Right renal cortex interstitium (tissue), 3 donors: ENCODE results near the gene HDAC1. TPM values are rescaled to one million over a fixed set of nuclear protein-coding genes. Genes with fewer than 3 reads are reported as not detected.

Experiments used
- DNase-seq, 3 donors: peaks; one replicate each; pipeline ENCODE4 v3.0.0-alpha.2; 2013; ENCODE audit warnings: low read depth in 3 of 3, low spot score in 2 of 3
- polyA plus RNA-seq, 3 donors: library from polyadenylated mRNA; unstranded; fragments of 120-200 nt; gene quantifications; one replicate each; pipeline ENCODE4 v1.2.1, GENCODE V29; 2013; ENCODE audit not compliant: insufficient read length in 3 of 3

The HDAC1 gene
- polyA plus RNA-seq, 3 donors: 173 to 203 (median 193) TPM

DNA sequence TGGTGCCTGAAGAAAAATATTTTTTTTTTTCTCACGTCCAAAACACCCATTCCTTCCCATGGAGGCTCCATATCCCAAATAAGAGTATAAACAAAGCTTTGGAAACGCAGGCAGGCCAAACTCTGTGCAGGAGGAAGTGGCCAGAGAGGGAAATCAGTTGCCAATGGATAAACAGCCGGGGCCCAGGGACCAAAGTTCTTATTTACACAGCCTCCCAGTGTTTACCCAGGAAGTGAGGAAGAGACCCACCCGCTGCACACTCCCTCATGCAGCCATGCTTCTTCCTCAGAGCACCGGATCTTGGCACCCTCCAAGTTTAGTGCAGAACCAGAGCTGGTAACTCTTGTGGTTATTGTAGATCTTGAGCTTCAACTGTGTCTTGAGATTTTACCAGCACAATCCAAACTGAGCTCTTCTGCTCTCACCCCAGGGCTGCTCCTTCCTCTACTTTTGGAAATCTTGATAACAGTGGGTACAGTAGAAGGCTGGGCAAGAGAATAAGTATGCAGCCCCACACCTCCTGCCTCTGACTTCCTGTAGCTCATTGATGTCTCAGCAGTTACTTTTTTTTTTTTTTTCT is 29.9 kb downstream of the HDAC1 start:
- DNase-seq: no peak

DNA sequence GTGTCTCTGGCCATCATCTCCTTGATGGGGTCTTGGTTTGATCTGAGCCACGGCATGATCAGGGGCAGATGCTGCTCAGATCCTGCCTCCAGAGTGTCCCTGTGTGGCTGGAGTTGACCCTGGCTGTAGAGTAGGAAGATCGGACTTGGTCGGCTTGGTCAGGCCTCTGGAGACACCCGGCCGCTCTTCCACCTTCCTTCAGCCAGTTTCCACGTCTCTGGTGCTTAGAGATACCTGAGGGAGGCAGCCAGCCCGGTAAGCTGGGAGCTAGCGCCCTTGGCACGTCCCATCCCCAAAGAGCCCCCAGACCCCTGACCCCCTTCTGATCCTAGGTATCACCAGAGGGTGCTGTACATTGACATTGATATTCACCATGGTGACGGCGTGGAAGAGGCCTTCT is 35.3 kb downstream of the HDAC1 start:
- no peak for DNase-seq

DNA sequence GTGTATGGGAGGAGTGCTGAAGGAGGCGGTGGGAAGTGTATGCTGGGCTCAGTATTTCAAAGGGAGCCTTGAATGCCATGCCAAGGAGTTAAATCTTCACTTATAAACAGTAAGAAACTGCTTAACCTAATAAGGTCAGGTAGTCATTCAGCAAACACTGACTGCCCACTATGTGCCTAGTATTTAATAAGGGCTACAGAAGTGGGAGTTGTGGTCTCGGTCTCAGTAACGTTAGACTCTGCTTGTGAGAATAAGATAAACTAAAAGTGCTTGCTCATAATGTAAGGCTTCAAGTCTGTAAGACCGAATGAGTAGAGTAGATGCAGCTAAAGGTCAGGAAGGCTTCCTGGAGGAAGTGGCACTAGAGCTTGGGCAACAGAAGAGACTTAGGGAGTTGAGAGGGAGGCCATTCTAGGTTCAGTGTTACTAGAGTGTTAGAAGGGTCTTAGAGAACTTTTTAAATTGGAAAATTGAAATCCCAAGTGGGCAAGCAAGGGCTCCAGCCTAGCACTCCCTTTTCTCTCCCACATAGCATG is 38.1 kb downstream of the HDAC1 start:
- DNase-seq: no peak

- no peak for DNase-seq
Observed at GRCh38 chr1:32330558-32331151, 38.8 kb downstream of the HDAC1 start.

- DNase-seq: no peak
Observed at GRCh38 chr1:32331549-32331948, 39.7 kb downstream of the HDAC1 start.

DNA sequence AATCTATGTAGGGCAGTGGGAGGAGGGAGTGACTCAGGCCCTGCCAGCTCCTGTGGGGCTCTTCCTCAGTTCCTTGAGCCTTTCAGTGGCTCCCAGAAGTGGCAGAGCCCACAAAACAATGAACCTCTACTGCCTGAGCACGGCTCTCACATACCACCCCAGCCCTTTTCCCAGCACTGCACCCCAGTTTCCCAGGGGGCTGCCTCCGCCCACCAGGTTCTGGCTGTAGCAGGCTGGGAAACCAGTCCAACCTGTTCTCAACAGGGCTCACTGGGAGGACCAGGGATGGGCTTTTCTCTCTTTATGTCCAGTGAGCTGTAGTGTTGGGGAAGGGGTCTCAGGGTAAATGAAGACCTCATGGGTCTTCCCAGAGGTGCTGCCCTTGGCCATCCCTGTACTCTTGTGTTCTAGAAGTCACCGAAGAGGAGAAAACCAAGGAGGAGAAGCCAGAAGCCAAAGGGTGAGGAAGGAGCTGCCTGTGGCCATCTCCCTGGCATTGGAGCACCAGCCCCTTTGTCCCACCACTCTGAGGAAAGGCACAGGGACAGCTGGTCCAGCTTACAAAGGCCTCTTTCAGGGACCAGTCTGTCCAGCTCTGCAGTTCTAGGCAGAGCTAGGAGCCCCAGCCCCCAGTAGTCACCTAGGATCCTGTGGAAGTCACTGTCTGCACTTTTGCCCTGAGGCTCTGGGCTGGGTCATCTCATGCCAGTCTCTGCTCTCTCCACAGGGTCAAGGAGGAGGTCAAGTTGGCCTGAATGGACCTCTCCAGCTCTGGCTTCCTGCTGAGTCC is 40.6 kb downstream of the HDAC1 start:
- no peak for DNase-seq

GRCh38 chr1:32333251-32333963 is 41.5 kb downstream of the HDAC1 start:
- no peak for DNase-seq

DNA sequence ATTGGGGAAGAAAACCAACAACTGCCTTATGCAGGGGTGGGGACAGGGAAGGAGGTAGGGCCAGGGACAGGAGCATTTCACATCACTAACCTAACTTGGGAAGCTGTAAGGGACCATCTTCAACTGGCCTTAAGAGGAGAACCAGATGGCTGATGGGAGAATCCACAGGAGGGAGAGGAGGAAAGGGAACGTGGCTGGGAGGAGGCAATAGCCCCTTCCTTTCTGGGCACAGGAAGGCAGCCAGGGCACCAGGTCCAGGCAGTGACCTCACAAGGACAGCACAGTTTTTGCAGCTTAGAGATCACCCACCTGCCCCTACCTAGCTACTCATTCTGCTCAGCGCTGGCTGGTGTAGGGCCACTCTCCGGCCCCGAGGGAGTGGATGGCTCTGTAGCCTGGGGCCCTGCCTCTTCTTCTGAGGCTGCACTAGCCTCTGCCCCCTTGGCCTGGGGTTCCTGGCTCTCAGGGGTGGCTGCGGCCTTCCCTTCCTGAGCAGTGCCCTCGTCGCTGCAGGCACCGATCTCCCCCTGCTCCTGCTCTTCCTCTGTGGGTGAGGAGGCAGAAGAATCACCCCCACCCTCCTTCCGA is 42.5 kb downstream of the HDAC1 start:
- no peak for DNase-seq

DNA sequence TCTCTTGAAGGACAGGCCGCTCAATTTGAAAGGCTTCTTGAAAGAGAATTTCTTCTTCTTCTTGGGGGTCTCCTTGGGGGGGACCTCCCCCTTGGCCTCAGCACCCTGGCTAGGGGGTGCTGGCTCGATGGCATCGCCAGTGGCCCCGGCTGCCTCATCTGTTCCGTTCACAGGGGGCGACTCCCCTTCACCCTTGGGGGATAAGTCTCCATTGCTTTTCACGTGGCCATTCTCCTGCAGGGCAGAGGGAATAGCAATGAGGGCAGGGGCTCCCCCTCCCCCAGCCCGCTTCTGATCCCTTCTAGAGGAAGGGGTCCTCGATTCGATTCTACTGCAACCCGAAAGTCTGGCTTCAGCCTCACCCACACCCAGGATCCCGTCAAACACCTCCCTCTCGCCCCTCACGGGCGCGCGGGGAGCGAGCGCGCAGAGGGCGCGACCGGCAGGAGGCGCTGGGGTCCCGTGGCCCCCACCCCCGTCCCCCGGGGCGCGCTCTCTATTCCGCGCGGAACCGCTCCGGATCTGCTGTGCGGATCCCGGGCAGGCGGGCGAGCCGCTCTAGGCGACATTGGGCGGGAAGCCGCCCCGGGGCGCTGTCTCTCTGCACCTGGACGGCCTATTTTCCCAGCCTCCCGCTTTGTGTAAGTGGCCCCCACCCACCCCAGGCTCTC is 43.1 kb downstream of the HDAC1 start:
- DNase-seq: no peak

DNA sequence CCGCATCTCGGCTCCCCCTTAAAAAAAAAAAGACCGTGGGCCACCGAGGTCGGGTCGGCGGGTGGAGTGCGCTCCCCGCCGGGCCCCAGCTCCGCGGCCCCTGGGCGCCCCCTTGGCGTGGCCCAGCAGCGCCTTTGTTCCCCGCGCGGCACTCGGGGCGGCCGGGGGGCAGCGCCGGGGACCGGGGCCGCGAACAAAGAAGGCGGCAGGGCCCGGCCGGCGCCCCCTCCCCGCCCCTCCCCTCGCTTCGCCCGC is 43.6 kb downstream of the HDAC1 start:
- DNase-seq: no peak

DNA sequence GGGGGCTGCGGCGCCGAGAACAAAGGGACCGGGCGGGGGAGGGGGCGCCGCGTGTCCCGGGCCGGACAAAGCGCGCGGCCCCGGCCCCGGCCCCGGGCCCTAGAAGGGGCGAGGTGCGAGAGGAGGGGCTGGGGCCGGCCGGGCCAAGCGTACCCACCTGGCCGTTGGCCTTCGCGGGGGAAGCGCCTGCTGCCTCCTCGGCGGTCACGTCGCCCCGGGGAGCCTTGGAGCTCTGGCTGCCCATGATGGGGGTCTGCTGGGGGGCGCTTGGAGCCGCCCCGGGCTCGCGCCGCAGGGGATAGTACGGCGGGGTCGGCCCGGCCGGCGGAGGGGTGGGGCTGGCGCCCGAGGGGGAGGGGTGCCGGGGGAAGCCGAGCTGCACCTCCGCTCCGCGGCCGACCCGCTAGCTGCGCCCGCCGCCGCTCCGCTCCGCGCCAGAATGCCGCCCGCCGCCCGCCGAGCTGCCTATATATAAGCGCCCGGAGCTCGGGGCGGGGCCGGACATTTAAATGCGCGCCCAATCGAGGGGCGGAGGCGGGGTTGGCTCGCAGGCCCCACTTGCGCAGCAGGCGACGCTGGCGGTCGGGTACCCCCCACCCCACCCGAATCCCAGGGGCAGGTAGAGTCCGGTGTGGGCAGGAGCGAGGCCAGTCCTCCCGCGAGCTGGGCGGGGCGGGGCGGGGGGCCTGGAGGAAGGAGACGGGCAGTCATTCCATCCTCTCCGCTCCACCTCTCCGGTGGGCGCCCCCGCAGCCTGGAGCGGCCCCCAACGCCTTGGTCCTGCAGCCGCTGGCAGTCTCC is 44.1 kb downstream of the HDAC1 start, which contains the start of gene MARCKSL1:
MARCKSL1 (minus strand) TSS at position 444 of the 801 bp plus-strand sequence; CDS start at position 244, 200 bp downstream.
- peak in 2 of 3 donors; percentile 65 to 66 for DNase-seq

DNA sequence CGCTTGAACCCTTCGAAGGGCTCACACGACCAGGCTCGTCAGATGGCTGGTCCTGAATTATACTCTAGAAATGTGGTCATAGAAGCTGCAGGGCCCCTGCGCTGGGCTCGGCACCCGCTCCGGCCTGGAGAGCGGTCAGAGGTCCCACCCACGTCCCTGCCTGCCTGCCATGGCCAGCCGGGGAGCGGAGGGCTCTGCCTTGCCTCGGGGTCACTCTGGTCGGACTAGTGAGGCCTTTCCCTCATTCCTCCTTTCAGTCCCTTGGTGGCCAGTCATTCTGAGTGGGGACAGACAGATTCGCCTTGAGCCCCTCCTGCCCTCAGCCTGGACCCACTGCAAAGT is 44.7 kb downstream of the HDAC1 start:
- DNase-seq: no peak

GRCh38 chr1:32336963-32337675 is 45.2 kb downstream of the HDAC1 start:
- no peak for DNase-seq

- no peak for DNase-seq
Observed at GRCh38 chr1:32337855-32338636, 46.2 kb downstream of the HDAC1 start.

DNA sequence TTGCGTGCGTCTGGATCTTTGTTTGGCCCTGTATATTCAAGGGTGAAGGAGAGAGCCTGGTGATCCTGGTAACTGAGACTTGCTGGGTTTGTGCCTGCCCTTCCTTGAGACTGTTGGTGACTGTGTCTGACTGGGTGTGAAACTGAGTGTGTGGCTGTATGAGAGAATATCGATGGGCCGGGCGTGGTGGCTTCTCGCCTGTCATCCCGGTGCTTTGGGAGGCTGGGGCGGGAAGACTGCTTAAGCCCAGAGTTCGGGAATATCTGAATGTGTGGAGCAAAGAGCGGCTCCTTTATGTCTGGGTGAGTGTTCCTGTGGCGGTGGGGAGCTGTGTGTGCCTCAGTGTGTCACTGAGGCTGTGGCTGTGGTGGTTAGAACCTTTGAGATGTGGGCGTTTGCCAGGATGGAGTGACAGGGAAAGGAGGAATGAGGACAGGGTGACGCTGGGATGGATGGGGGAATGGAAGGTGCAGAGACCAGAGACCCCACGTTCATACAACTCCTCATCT is 46.8 kb downstream of the HDAC1 start:
- DNase-seq: no peak

DNA sequence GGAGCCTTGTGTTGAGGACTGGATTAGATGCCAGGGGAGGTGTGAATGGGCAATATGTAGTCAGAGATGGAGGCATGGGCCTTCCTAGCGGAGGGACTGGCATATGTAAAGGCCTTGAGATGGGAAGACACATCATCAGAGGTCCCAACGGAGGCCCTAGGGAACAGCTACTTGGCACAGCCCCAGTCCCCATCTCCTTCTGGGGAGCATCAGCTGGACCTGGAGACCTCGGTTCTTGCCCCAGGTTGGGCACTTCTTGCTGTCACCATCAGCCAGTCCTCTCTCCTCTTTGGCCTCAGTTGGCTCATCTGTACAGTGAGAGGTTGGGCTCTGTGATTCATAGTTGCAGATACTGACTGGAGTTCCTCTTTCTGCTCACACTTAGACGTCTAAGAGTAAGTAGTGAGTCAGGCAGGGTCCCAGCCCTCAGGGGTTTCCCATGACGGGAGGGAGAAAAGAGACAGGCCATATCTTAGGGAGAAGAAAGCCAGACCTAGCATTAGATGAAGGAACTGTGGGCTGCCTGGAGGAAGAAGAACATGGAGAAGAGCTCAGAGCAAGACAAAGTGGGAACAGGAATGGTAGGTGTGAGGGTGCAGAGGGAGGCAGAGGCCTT is 47.6 kb downstream of the HDAC1 start:
- DNase-seq: no peak

GRCh38 chr1:32341186-32341757 is 49.4 kb downstream of the HDAC1 start:
- no peak for DNase-seq
